SK-N-SH treated with all-trans-retinoic acid at 6 μM for 48 hours (cell line): ENCODE results near the gene KCTD13.

Experiments used
- ARNTL ChIP-seq: fragments of 450-650 bp; formaldehyde crosslinking; IDR thresholded peaks from 2 replicates; pipeline ENCODE4 v1.5.0; 2020; ENCODE audit warnings: low read depth, mild to moderate bottlenecking, moderate library complexity, borderline replicate concordance
- BACH2 ChIP-seq: fragments of 250-450 bp; sonication (Bioruptor Pico); IDR thresholded peaks from 2 replicates; pipeline ENCODE4 v1.9.0; 2021; ENCODE audit warnings: mild to moderate bottlenecking, borderline replicate concordance
- CSRNP3 ChIP-seq: fragments of 250-450 bp; sonication (Bioruptor Pico); IDR thresholded peaks from 2 replicates; pipeline ENCODE4 v1.5.1; 2021; ENCODE audit warnings: mild to moderate bottlenecking, moderate library complexity
- ISL1 ChIP-seq: fragments of 250-450 bp; sonication (Bioruptor Pico); IDR thresholded peaks from 2 replicates; pipeline ENCODE4 v2.1.2; 2022; ENCODE audit warnings: mild to moderate bottlenecking, moderate library complexity
- PATZ1 ChIP-seq: fragments of 250-450 bp; sonication (Bioruptor Pico); IDR thresholded peaks from 2 replicates; pipeline ENCODE4 v1.8.0; 2020; ENCODE audit warnings: mild to moderate bottlenecking, moderate library complexity, borderline replicate concordance
- PPARA ChIP-seq: fragments of 250-450 bp; sonication (Bioruptor Pico); IDR thresholded peaks from 2 replicates; pipeline ENCODE4 v1.5.0; 2020; ENCODE audit warnings: mild to moderate bottlenecking, borderline replicate concordance
- ZC3H10 ChIP-seq: fragments of 250-450 bp; sonication (Bioruptor Pico); IDR thresholded peaks from 2 replicates; pipeline ENCODE4 v1.5.1; 2021; ENCODE audit warnings: mild to moderate bottlenecking, moderate library complexity
- ZFP30 ChIP-seq: fragments of 450-650 bp; formaldehyde crosslinking; IDR thresholded peaks from 2 replicates; pipeline ENCODE4 v1.5.0; 2022; ENCODE audit warnings: mild to moderate bottlenecking, moderate library complexity
- ZNF70 ChIP-seq: fragments of 450-650 bp; formaldehyde crosslinking; IDR thresholded peaks from 2 replicates; pipeline ENCODE4 v1.5.0; 2020; ENCODE audit warnings: mild to moderate bottlenecking, moderate library complexity
- ZNF8 ChIP-seq: fragments of 450-650 bp; formaldehyde crosslinking; IDR thresholded peaks from 2 replicates; pipeline ENCODE4 v1.5.0; 2020; ENCODE audit warnings: mild to moderate bottlenecking, moderate library complexity

- TF ChIP-seq PATZ1 (no peak), ZNF8 (CRISPR knock-in tag) (no peak), BACH2 (CRISPR knock-in tag) (no peak), ARNTL (CRISPR knock-in tag) (no peak), PPARA (CRISPR knock-in tag) (no peak), ZFP30 (CRISPR knock-in tag) (no peak), ZC3H10 (CRISPR knock-in tag) (no peak), ZNF70 (CRISPR knock-in tag) (no peak), ISL1 (CRISPR knock-in tag) (no peak), CSRNP3 (CRISPR knock-in tag) (no peak)
These were observed 62.4 kb downstream of the KCTD13 start for GRCh38 chr16:29863669-29863984.
